MCF 10A (cell line): ENCODE data around the gene MRPL24. TPM values are rescaled to one million over a fixed set of nuclear protein-coding genes. Genes with fewer than 3 reads are reported as not detected.

Source experiments
- BruUV-seq: library from RNA; stranded (reverse); fragments of 400-500 nt; replicated peaks from 2 replicates; lab custom pipeline; 2021; lab: Mats Ljungman, UMichigan
- CTCF ChIA-PET: fragments of 300-600 bp; sonication (Branson Sonifier 250); formaldehyde crosslinking; extraction: SDS; loops from one replicate; lab custom pipeline; 2021; ENCODE audit warnings: antibody characterized with exemption, inconsistent platforms; lab: Yijun Ruan, JAX
- POLR2A ChIA-PET: fragments of 300-600, 350-650 bp; sonication (Branson Sonifier 250); formaldehyde crosslinking; extraction: SDS; loops from one replicate; lab custom pipeline; 2020; ENCODE audit warnings: antibody characterized with exemption, inconsistent platforms; lab: Yijun Ruan, JAX
- DNase-seq: peaks from one replicate; pipeline ENCODE4 v3.0.0-alpha.2; 2018; ENCODE audit not compliant: unreplicated experiment
- H3K27ac Mint-ChIP-seq: one replicate; pipeline ENCODE4 v1.8.0; 2022; ENCODE audit warnings: mild to moderate bottlenecking, low read depth, mixed read lengths; ENCODE audit not compliant: unreplicated experiment
- H3K27me3 Mint-ChIP-seq: one replicate; pipeline ENCODE4 v1.8.0; 2022; ENCODE audit warnings: mixed read lengths; ENCODE audit not compliant: insufficient read depth, unreplicated experiment
- H3K36me3 Mint-ChIP-seq: one replicate; pipeline ENCODE4 v1.8.0; 2022; ENCODE audit warnings: mild to moderate bottlenecking, moderate library complexity, mixed read lengths; ENCODE audit not compliant: insufficient read depth, unreplicated experiment
- H3K4me1 Mint-ChIP-seq: one replicate; pipeline ENCODE4 v1.8.0; 2022; ENCODE audit warnings: mixed read lengths; ENCODE audit not compliant: insufficient read depth, unreplicated experiment
- H3K4me3 Mint-ChIP-seq: one replicate; pipeline ENCODE4 v1.8.0; 2022; ENCODE audit warnings: mild to moderate bottlenecking, moderate library complexity, mixed read lengths; ENCODE audit not compliant: unreplicated experiment
- H3K9me3 Mint-ChIP-seq: one replicate; pipeline ENCODE4 v1.8.0; 2022; ENCODE audit warnings: mixed read lengths; ENCODE audit not compliant: unreplicated experiment
- intact Hi-C: fragments of 100-400 bp; cut with micrococcal nuclease; formaldehyde crosslinking; loops from 2 replicates; pipeline ENCODE4 v1.14.1; 2022
- total RNA-seq: library from RNA; stranded (reverse); gene quantifications from 2 replicates; pipeline ENCODE4 v1.2.3, GENCODE V29; 2022
- TF ChIP-seq, protein P1 (sequence below): fragments of 200-600 bp; IDR thresholded peaks from one replicate; pipeline ENCODE4 v1.8.0; 2022; ENCODE audit warnings: antibody characterized with exemption, mild to moderate bottlenecking; ENCODE audit not compliant: unreplicated experiment

Gene MRPL24
- total RNA-seq, 1 experiment from 2014 or later: 233 TPM

GRCh38 chr1:156772222-156772621 lies 31.3 kb upstream of the MRPL24 start:
- Mint-ChIP-seq H3K27ac (peak overlapping the region; percentile 11), H3K4me3 (no peak overlapping the region), H3K27me3 (no peaks in the 10 kb centered on the region), H3K9me3 (no peaks in the 10 kb centered on the region), H3K36me3 (peaks cover 58% of the 10 kb centered on the region), H3K4me1 (peaks cover 57% of the 10 kb centered on the region)
- no TSS peak for BruUV-seq
- no peak for DNase-seq
- TF ChIP-seq, protein P1, sequence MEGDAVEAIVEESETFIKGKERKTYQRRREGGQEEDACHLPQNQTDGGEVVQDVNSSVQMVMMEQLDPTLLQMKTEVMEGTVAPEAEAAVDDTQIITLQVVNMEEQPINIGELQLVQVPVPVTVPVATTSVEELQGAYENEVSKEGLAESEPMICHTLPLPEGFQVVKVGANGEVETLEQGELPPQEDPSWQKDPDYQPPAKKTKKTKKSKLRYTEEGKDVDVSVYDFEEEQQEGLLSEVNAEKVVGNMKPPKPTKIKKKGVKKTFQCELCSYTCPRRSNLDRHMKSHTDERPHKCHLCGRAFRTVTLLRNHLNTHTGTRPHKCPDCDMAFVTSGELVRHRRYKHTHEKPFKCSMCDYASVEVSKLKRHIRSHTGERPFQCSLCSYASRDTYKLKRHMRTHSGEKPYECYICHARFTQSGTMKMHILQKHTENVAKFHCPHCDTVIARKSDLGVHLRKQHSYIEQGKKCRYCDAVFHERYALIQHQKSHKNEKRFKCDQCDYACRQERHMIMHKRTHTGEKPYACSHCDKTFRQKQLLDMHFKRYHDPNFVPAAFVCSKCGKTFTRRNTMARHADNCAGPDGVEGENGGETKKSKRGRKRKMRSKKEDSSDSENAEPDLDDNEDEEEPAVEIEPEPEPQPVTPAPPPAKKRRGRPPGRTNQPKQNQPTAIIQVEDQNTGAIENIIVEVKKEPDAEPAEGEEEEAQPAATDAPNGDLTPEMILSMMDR: peak; percentile 11
- ChIA-PET POLR2A (interaction anchor here (0.6 to 8.3 kb wide), 6 partner anchors 9 to 91 kb away, joined by 3 to 220 read pairs (median 5); partner anchors contain the start of genes ISG20L2 and METTL25B), CTCF (interaction anchor here (0.5 to 9.4 kb wide), 17 partner anchors 9 to 866 kb away, joined by 3 to 115 read pairs (median 4); partner anchors contain the start of genes ISG20L2 and METTL25B)
- intact Hi-C loops: no loop called here

DNA sequence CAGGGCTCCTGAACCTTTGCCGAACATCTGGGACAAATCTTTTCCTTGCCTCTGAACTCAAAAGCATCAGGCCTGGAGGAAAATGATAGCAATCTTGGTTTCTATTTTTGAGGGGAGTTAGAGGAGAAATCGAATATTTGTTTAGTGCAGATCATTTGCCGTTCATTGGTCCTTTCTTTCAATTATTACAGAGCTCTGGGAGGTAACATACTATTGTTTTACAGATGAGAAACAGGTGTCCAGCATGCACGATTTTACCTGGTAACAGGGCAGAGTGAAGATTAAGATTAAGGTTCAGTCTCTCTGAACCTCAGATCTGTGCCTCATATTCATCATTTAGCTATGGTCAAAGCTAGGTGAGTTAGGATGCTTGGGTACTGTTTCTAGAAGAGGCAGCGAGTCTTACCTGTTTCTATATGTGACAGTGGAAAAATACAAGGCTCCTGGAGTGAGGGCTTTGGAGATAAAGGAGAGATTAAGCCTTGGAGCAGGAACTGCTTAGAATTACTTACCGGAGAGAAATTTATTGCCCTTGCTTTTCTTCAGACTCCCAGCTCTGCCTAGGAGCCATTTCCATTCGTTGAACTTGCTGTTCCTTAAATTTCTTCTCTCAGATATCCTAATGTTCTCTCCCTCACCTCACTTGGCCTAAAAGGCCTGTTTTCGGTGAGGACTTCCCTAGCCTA lies 27.9 kb upstream of the MRPL24 start:
- peaks cover 50% of the 10 kb centered on the region for H3K36me3 Mint-ChIP-seq
- H3K27ac Mint-ChIP-seq: no peak overlapping the region
- BruUV-seq: no TSS peak
- ChIA-PET POLR2A (interaction anchor here (0.6 to 9.1 kb wide), 16 partner anchors 8 to 1250 kb away, joined by 3 to 375 read pairs (median 4); partner anchors contain the start of genes HDGF, ISG20L2, METTL25B and MRPL24), CTCF (interaction anchor here (0.6 to 9.4 kb wide), 13 partner anchors 8 to 1267 kb away, joined by 3 to 115 read pairs (median 5); partner anchors contain the start of genes ISG20L2, METTL25B and NTRK1)
- no peaks in the 10 kb centered on the region for H3K27me3 Mint-ChIP-seq
- peaks cover 49% of the 10 kb centered on the region for H3K4me1 Mint-ChIP-seq
- TF ChIP-seq, protein P1: no peak
- DNase-seq: no peak
- H3K9me3 Mint-ChIP-seq: no peaks in the 10 kb centered on the region
- no peak overlapping the region for H3K4me3 Mint-ChIP-seq
- intact Hi-C loops: no loop called here

DNA sequence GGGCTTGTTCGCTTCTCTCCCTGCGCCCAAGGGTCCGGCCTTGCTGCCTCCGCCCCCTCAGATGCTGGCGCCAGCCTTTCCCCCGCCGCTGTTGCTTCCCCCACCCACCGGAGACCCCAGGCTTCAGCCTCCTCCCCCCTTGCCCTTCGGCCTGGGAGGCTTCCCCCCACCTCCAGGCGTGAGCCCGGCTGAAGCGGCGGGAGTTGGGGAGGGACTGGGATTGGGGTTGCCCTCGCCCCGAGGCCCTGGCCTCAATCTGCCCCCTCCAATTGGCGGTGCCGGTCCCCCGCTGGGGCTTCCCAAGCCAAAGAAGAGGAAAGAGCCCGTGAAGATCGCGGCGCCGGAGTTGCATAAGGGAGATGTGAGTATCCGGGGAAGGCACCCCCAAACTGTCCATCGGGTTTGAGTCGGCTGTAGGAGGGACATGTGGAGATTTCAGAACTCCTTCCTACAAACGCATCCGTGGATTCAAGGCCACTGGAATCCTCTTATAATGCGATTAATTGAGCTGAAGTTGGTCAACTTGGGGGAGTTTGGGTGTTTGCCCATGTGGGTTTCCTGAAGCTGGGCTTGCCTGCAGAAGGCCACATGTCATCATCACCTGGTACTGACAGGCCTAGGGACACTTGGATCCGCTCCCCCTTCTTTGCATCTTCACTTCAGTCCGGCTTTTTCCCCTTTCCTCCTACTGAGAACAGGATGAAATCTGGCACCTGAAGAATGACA lies 27.2 kb upstream of the MRPL24 start:
- intact Hi-C loops: loop anchor here (1.0 to 2.0 kb wide), 4 partner anchors 18 to 42 kb away; partner anchors contain the start of gene MRPL24
- Mint-ChIP-seq H3K9me3 (no peaks in the 10 kb centered on the region), H3K4me1 (peaks cover 43% of the 10 kb centered on the region), H3K27me3 (no peaks in the 10 kb centered on the region), H3K4me3 (no peak overlapping the region), H3K36me3 (peaks cover 46% of the 10 kb centered on the region), H3K27ac (no peak overlapping the region)
- TF ChIP-seq, protein P1: no peak
- DNase-seq: peak; percentile 39
- ChIA-PET CTCF (interaction anchor here (0.6 to 9.4 kb wide), 13 partner anchors 9 to 1267 kb away, joined by 3 to 115 read pairs (median 7); partner anchors contain the start of genes HDGF, ISG20L2, METTL25B and NTRK1), POLR2A (interaction anchor here (0.6 to 9.1 kb wide), 29 partner anchors 9 to 1251 kb away, joined by 3 to 375 read pairs (median 4); partner anchors contain the start of genes CCT3, HDGF, ISG20L2 and METTL25B)
- no TSS peak for BruUV-seq
